Forelimb muscle (tissue), 1 donor: ENCODE results near the gene RNASE13. TPM values are rescaled to one million over a fixed set of nuclear protein-coding genes. Genes with fewer than 3 reads are reported as not detected.

Source experiments
- DNase-seq: peaks from one replicate; pipeline ENCODE4 v3.0.0-alpha.2; 2013; ENCODE audit warnings: low read depth
- polyA plus RNA-seq: library from polyadenylated mRNA; unstranded; fragments of 120-200 nt; gene quantifications from one replicate; pipeline ENCODE4 v1.2.1, GENCODE V29; 2013; ENCODE audit not compliant: insufficient read length

Gene RNASE13
- 0.15 TPM for polyA plus RNA-seq

DNA sequence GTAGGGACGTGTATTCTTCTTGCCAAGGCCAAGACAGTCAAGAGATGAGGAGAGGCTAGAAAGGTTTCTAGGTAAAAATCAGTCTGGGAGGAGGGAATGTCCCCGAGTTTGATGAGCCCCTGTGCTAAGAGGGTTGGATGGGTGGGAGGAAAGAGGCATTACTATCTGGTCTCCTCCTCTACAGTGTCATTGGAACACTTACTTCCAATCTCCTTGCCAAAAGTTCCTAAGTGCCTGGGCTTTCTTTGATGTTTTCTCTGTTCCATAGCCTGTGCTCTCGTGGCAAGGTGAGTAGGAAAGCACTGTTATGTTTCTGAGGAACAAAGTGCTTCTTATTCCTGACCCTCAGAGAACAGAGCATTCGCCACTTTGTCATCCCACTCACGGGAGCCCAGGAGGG lies at the start of gene RNASE13:
Gene RNASE13, minus strand, starts transcription at position 101 of the 400 bp plus-strand sequence. CDS start 519 bp downstream, outside the sequence.
- no peak for DNase-seq

- DNase-seq = no peak
Observed at GRCh38 chr14:21084396-21084795, 49.8 kb upstream of the RNASE13 start.

GRCh38 chr14:21083565-21084325 lies 49.1 kb upstream of the RNASE13 start:
- no peak for DNase-seq

DNA sequence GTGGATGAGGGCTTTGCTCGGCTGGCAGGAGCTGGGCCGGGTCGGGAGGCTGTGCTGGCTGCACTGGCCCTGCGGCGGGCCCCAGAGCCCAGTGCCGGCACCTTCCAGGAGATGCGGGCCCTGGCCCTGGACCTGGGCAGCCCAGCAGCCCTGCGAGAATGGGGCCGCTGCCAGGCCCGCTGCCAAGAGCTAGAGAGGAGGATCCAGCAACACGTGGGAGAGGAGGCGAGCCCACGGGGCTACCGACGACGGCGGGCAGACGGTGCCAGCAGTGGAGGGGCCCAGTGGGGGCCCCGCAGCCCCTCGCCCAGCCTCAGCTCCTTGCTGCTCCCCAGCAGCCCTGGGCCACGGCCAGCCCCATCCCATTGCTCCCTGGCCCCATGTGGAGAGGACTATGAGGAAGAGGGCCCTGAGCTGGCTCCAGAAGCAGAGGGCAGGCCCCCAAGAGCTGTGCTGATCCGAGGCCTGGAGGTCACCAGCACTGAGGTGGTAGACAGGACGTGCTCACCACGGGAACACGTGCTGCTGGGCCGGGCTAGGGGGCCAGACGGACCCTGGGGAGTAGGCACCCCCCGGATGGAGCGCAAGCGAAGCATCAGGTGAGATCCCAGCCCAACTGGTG lies 47.0 kb upstream of the RNASE13 start:
- no peak for DNase-seq

- DNase-seq = no peak
Observed at GRCh38 chr14:21078726-21079125, 44.1 kb upstream of the RNASE13 start.

- DNase-seq = no peak
Observed at GRCh38 chr14:21078287-21078686, 43.7 kb upstream of the RNASE13 start.

DNA sequence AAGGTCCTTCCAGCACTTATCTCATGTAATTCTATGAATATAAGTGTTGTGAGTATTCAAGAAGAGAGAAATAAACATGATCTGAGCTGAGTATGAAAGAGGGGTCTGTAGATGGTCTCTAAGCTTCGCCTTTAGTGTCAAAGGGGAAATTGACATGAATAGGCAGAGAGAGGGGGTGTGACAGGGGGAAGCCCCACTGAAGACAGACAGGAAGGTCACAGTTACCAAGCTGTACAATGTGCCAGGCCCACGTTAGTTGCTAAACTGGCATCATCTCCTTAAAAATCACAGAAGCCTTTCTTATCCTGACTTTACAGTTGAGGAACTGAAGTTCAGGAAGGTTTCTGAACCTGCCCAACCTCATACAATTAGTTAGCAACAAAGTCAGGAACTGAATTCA lies 43.1 kb upstream of the RNASE13 start:
- no peak for DNase-seq

GRCh38 chr14:21075719-21076437 lies 41.3 kb upstream of the RNASE13 start:
- no peak for DNase-seq

DNA sequence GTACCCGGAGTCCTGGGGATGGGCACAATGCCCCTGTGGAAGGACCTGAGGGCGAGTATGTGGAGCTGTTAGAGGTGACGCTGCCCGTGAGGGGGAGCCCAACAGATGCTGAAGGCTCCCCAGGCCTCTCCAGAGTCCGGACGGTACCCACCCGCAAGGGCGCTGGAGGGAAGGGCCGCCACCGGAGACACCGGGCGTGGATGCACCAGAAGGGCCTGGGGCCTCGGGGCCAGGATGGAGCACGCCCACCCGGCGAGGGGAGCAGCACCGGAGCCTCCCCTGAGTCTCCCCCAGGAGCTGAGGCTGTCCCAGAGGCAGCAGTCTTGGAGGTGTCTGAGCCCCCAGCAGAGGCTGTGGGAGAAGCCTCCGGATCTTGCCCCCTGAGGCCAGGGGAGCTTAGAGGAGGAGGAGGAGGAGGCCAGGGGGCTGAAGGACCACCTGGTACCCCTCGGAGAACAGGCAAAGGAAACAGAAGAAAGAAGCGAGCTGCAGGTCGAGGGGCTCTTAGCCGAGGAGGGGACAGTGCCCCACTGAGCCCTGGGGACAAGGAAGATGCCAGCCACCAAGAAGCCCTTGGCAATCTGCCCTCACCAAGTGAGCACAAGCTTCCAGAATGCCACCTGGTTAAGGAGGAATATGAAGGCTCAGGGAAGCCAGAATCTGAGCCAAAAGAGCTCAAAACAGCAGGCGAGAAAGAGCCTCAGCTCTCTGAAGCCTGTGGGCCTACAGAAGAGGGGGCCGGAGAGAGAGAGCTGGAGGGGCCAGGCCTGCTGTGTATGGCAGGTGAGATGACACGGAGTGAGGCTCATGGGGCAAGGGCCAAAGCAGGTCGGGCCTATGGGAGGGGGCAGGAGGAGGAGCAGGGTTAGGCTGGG lies 40.0 kb upstream of the RNASE13 start:
- DNase-seq = no peak

GRCh38 chr14:21073921-21074320 lies 39.3 kb upstream of the RNASE13 start:
- DNase-seq = no peak

DNA sequence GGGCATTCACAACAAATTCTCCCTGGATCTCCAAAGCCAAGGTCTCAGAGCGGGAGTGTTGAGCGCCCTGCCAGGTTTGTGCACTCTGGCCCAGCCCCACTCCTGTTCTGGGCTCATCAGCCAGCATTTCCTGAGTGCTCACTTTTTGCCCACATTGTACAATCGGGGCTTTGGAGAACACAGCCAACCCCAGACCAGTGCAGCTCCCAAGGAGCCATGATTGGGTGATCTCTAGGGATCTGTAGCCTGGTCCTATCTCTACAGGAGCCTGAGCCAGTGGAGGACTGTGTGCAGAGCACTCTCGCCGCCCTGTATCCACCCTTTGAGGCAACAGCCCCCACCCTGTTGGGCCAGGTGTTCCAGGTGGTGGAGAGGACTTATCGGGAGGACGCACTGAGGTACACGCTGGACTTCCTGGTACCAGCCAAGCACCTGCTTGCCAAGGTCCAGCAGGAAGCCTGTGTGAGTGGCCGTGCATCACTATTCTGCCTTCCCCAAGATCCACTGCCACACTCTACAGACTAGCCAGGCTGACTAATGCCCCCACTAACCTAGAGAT lies 38.3 kb upstream of the RNASE13 start:
- DNase-seq = no peak

- DNase-seq = no peak
Observed at GRCh38 chr14:21072031-21072473, 37.4 kb upstream of the RNASE13 start.

DNA sequence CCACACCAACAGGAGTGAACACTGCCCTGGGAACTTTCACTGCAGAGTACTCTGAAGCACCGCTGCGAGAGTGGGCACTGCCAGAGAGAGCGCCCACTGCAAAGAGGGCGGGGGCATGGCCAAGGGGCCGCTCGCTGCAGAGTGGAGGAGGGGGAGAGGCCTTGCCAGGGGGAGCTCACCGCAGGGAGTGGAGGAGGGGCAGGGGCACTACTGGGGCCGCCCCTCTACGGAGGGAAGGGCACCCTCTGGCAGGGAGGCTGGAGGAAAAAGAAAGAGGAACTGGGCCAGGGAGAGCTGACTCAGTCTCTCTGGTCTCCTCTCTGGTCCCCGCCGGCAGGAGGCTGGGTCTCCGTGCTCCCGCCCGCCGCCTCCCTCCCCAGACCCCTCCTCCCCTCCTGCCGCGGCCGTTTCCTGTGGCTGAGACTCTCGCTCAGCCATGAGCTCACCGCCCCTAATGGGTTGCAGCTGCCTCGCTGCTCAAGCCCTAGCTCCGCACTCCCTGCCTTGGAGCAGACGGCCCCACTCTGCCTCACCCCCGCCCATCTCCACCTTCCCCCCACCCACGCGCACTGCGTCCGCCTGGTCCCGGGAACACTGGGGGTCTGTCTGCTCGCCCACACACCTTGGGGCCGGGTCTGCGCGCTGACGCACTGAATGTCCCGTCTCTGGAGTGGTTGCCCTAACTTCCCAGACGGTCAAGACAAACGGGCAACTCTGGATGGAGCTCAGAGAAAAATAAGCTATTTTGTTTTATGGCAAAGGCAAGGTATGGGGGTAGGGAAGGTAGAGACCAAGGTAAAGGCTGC lies 36.8 kb upstream of the RNASE13 start:
- DNase-seq = peak; percentile 88

GRCh38 chr14:21070610-21071224 lies 36.1 kb upstream of the RNASE13 start:
- DNase-seq = no peak

GRCh38 chr14:21070083-21070609 lies 35.5 kb upstream of the RNASE13 start, which contains the start of gene ARHGEF40:
Gene ARHGEF40 (plus strand): TSS chr14:21070304. CDS start chr14:21070397, 93 bp downstream.
- no peak for DNase-seq

- DNase-seq = no peak
Observed at GRCh38 chr14:21069388-21070082, 34.9 kb upstream of the RNASE13 start.

DNA sequence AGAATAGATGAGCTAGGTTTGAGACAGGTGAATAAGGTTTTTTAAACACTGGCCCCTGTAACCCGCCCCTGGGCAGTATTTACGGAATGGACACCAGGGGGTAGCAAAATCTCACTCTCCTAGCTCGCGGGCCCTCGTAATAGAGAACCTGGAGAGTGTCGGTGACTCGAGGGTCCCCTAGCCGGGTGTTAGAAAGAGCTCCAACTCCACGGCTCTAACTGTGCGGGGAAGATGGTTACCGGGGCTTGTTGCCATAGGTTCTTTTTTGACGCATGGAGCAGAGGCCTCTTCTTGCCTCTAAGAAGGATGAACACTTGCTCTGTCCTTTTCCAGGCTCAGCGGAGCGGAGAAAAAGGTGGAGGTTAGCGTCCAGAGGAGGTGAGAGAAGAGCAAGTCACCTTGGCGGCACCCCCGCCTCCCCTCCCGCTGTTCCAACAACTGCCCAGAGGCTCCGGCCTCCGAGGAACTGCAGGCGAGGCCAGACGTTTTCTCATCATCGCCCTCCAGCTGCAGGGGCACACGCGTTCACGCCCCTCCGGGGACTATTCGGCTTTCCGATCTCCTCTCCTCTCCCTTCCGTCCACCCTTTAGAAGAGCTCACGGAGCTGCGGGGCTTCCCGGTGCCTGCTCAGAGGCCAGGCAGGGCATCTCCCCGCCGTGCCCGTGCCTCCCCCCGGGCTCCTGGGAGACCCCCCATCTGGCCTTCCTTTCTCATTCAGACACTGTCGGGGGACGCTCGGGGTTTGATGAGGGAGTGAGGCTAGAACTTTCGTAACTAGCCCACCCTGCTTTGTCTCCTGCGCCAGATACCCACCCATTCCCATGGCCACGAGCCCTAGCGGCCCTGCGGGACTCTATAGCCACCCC lies 34.1 kb upstream of the RNASE13 start:
- no peak for DNase-seq
